ENCODE measurements around the gene OR4D2.

DNA sequence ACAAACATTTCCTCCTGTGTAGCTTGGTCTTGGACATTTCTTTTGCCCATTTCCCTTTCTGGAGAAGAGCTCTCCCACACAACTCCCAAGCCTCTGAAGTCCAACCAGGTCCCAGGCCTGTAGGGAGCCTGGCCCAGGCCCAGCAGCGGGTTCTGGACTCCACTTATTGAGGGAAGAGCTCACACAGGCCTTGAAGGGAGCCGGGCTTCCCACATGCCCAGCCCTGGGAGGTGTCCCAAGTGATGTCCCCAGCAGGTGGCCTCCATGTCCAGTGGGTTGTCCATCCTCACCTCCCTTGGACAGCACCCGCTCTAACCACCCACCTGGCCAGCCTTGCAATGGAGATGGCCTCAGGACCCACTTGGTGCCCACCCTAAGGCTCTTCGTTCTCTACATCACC lies 19.8 kb downstream of the OR4D2 start:
- TF ChIP-seq, protein P1, sequence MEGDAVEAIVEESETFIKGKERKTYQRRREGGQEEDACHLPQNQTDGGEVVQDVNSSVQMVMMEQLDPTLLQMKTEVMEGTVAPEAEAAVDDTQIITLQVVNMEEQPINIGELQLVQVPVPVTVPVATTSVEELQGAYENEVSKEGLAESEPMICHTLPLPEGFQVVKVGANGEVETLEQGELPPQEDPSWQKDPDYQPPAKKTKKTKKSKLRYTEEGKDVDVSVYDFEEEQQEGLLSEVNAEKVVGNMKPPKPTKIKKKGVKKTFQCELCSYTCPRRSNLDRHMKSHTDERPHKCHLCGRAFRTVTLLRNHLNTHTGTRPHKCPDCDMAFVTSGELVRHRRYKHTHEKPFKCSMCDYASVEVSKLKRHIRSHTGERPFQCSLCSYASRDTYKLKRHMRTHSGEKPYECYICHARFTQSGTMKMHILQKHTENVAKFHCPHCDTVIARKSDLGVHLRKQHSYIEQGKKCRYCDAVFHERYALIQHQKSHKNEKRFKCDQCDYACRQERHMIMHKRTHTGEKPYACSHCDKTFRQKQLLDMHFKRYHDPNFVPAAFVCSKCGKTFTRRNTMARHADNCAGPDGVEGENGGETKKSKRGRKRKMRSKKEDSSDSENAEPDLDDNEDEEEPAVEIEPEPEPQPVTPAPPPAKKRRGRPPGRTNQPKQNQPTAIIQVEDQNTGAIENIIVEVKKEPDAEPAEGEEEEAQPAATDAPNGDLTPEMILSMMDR (IDR thresholded peaks at IDR 0.05): no peak
- no peak for TF ChIP-seq POLR2A (IDR thresholded peaks at IDR 0.05)
